HG03354 (cell line): ENCODE measurements around the gene TRIM43.
"Not testable (repeated sequence)": the region's sequence is repeated elsewhere in the genome, so short reads cannot be mapped to it uniquely, and the experiment has no call there.

ENCODE experiments used
- ATAC-seq: cut with Tn5 transposase; IDR thresholded peaks from one replicate; pipeline ENCODE4 v1.9.1; 2021; ENCODE audit warnings: mild to moderate bottlenecking; ENCODE audit not compliant: unreplicated experiment, poor library complexity, severe bottlenecking

TRIM43 gene

GRCh38 chr2:95591701-95592100 lies at the start of gene TRIM43:
TSS of gene TRIM43 (plus strand) at chr2:95592001. CDS start at chr2:95594024, 2,023 bp downstream.
- not testable (repeated sequence) for ATAC-seq

GRCh38 chr2:95551055-95551568 lies 40.7 kb upstream of the TRIM43 start:
- no peak for ATAC-seq

GRCh38 chr2:95552911-95553310 lies 38.9 kb upstream of the TRIM43 start:
- no peak for ATAC-seq

- ATAC-seq: no peak
Measured at GRCh38 chr2:95569170-95569569, 22.6 kb upstream of the TRIM43 start.

GRCh38 chr2:95573866-95574265 lies 17.9 kb upstream of the TRIM43 start:
- no peak for ATAC-seq

GRCh38 chr2:95574506-95574905 lies 17.3 kb upstream of the TRIM43 start:
- no peak for ATAC-seq

GRCh38 chr2:95575857-95576256 lies 15.9 kb upstream of the TRIM43 start:
- no peak for ATAC-seq

- no peak for ATAC-seq
Measured at GRCh38 chr2:95578539-95578938, 13.3 kb upstream of the TRIM43 start.

- not testable (repeated sequence) for ATAC-seq
Measured at GRCh38 chr2:95583545-95583944, 8.3 kb upstream of the TRIM43 start.

GRCh38 chr2:95584321-95584720 lies 7.5 kb upstream of the TRIM43 start:
- ATAC-seq: not testable (repeated sequence)

GRCh38 chr2:95589777-95590536 lies 1.8 kb upstream of the TRIM43 start:
- ATAC-seq: not testable (repeated sequence)

GRCh38 chr2:95592973-95593372 lies 1.2 kb downstream of the TRIM43 start:
- not testable (repeated sequence) for ATAC-seq

GRCh38 chr2:95595012-95595411 lies 3.2 kb downstream of the TRIM43 start:
- not testable (repeated sequence) for ATAC-seq

GRCh38 chr2:95601301-95601700 lies 9.5 kb downstream of the TRIM43 start:
- ATAC-seq: not testable (repeated sequence)

- not testable (repeated sequence) for ATAC-seq
Measured at GRCh38 chr2:95602146-95602545, 10.3 kb downstream of the TRIM43 start.

- not testable (repeated sequence) for ATAC-seq
Measured at GRCh38 chr2:95608356-95608755, 16.6 kb downstream of the TRIM43 start.

- ATAC-seq: not testable (repeated sequence)
Measured at GRCh38 chr2:95609764-95610163, 18.0 kb downstream of the TRIM43 start.

GRCh38 chr2:95613048-95613447 lies 21.2 kb downstream of the TRIM43 start:
- not testable (repeated sequence) for ATAC-seq

GRCh38 chr2:95622728-95623127 lies 30.9 kb downstream of the TRIM43 start:
- ATAC-seq: not testable (repeated sequence)

GRCh38 chr2:95630987-95631386 lies 39.2 kb downstream of the TRIM43 start:
- not testable (repeated sequence) for ATAC-seq

- ATAC-seq: not testable (repeated sequence)
Measured at GRCh38 chr2:95633626-95634259, 41.9 kb downstream of the TRIM43 start.
